Measurements from ENCODE around the gene SOX5.

The SOX5 gene

DNA sequence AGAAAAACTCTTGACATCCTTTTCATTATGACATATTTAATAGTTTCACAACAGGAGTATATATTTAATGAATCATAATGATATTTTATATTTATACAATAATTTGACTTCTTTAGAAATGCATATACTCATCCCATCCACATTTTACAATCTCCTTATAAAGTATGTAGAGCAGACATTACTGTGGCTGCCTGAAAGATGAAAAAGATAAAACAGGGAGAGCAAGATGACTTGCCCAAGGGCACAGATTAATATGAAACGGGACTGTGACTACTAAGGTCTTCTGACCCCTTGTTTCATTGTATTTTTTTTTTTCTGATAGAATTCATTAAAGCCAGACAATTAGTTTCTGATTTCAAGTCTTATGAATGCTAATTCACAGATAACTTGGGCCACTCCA is 293.6 kb downstream of the SOX5 start:
- H3K14ac ChIP-seq (ENCODE audit: low read length) = no peak overlapping the region
- no peaks in the 10 kb centered on the region for H3K79me1 ChIP-seq (ENCODE audit: low read length)
- no peak overlapping the region for H2BK120ac ChIP-seq (ENCODE audit: insufficient read depth, low read length, poor library complexity)
- H4K12ac ChIP-seq (ENCODE audit: low read depth, low read length) = no peak overlapping the region
- no peak overlapping the region for H3K23ac ChIP-seq (ENCODE audit: low read length)
- H4K8ac ChIP-seq (ENCODE audit: low read depth, low read length) = no peak overlapping the region
- no peaks in the 10 kb centered on the region for H3K4me1 ChIP-seq (ENCODE audit: control insufficient read depth in 1 of 2, insufficient read depth in 2 of 2, low read length in 2 of 2)
- H3K27ac ChIP-seq (ENCODE audit: low read depth, low read length) = no peak overlapping the region
- no peak overlapping the region for H3K9ac ChIP-seq (ENCODE audit: low read length)
- no peak overlapping the region for H2BK5ac ChIP-seq (ENCODE audit: low read depth, low read length, poor library complexity)
- H3K36me3 ChIP-seq (ENCODE audit: control insufficient read depth in 1 of 2, insufficient read depth in 2 of 2, low read length in 2 of 2) = no peaks in the 10 kb centered on the region
- no peaks in the 10 kb centered on the region for H3K27me3 ChIP-seq (ENCODE audit: insufficient read depth, low read length)
- H2AFZ ChIP-seq (ENCODE audit: insufficient read depth, low read length, poor library complexity) = no peak overlapping the region
- H3K4ac ChIP-seq (ENCODE audit: low read depth, low read length) = no peak overlapping the region
- H3K79me2 ChIP-seq (ENCODE audit: control insufficient read depth, insufficient read depth, low read length, poor library complexity) = no peaks in the 10 kb centered on the region
- no CpG with 5 or more reads among the region's 1 CpG for WGBS (ENCODE audit: extremely low coverage, insufficient coverage, insufficient read length)
- no peak overlapping the region for H3K4me3 ChIP-seq (ENCODE audit: low read depth, low read length)
- H4K91ac ChIP-seq (ENCODE audit: low read depth, low read length) = no peak overlapping the region
- H3K4me2 ChIP-seq (ENCODE audit: low read length) = no peak overlapping the region
- DNase-seq = no peak
- no peak overlapping the region for H3K18ac ChIP-seq (ENCODE audit: low read length)
- H2AK5ac ChIP-seq (ENCODE audit: low read length) = no peak overlapping the region
- no peak overlapping the region for H2BK12ac ChIP-seq (ENCODE audit: low read length)
- H3K9me3 ChIP-seq (ENCODE audit: insufficient read depth, low read depth, low read length) = no peaks in the 10 kb centered on the region

DNA sequence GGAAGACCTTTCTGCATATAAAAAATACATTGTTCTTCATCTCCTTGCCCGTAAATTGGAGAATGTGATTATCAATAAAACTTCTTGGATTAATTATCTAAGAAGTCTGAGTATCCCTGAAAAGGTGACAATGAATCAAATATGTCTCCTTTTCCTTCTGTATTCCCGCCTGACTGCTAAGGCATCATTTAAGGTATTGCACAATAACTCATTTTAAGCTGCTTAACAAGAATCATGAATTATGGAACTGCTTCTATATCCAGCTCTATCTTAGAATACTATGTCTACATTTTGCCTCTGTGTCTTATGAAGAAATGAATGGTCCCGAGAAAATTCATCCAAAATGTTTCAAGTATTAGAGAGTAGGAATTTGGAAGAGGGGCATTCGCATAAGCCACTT is 294.4 kb downstream of the SOX5 start:
- Histone ChIP-seq H3K9me3 (ENCODE audit: insufficient read depth, low read depth, low read length) (no peaks in the 10 kb centered on the region), H3K4me2 (ENCODE audit: low read length) (no peak overlapping the region), H3K4me3 (ENCODE audit: low read depth, low read length) (no peak overlapping the region), H3K18ac (ENCODE audit: low read length) (no peak overlapping the region), H3K79me2 (ENCODE audit: control insufficient read depth, insufficient read depth, low read length, poor library complexity) (no peaks in the 10 kb centered on the region), H4K8ac (ENCODE audit: low read depth, low read length) (no peak overlapping the region), H2AFZ (ENCODE audit: insufficient read depth, low read length, poor library complexity) (no peak overlapping the region), H3K4me1 (ENCODE audit: control insufficient read depth in 1 of 2, insufficient read depth in 2 of 2, low read length in 2 of 2) (no peaks in the 10 kb centered on the region), H3K36me3 (ENCODE audit: control insufficient read depth in 1 of 2, insufficient read depth in 2 of 2, low read length in 2 of 2) (no peaks in the 10 kb centered on the region), H4K91ac (ENCODE audit: low read depth, low read length) (no peak overlapping the region), H3K23ac (ENCODE audit: low read length) (no peak overlapping the region), H3K14ac (ENCODE audit: low read length) (no peak overlapping the region), H2BK5ac (ENCODE audit: low read depth, low read length, poor library complexity) (no peak overlapping the region), H3K27ac (ENCODE audit: low read depth, low read length) (no peak overlapping the region), H3K4ac (ENCODE audit: low read depth, low read length) (no peak overlapping the region), H3K79me1 (ENCODE audit: low read length) (no peaks in the 10 kb centered on the region), H2BK12ac (ENCODE audit: low read length) (no peak overlapping the region), H3K27me3 (ENCODE audit: insufficient read depth, low read length) (no peaks in the 10 kb centered on the region), H2BK120ac (ENCODE audit: insufficient read depth, low read length, poor library complexity) (no peak overlapping the region), H4K12ac (ENCODE audit: low read depth, low read length) (no peak overlapping the region), H3K9ac (ENCODE audit: low read length) (no peak overlapping the region), H2AK5ac (ENCODE audit: low read length) (no peak overlapping the region)
- DNase-seq = no peak
- WGBS (ENCODE audit: extremely low coverage, insufficient coverage, insufficient read length) = no CpG with 5 or more reads among the region's 4 CpGs

- no peak overlapping the region for H4K8ac ChIP-seq (ENCODE audit: low read depth, low read length)
- H3K27ac ChIP-seq (ENCODE audit: low read depth, low read length) = no peak overlapping the region
- H3K4me1 ChIP-seq (ENCODE audit: control insufficient read depth in 1 of 2, insufficient read depth in 2 of 2, low read length in 2 of 2) = no peaks in the 10 kb centered on the region
- H4K91ac ChIP-seq (ENCODE audit: low read depth, low read length) = no peak overlapping the region
- H3K23ac ChIP-seq (ENCODE audit: low read length) = no peak overlapping the region
- no peak for DNase-seq
- no peak overlapping the region for H3K4ac ChIP-seq (ENCODE audit: low read depth, low read length)
- H2AFZ ChIP-seq (ENCODE audit: insufficient read depth, low read length, poor library complexity) = no peak overlapping the region
- no peaks in the 10 kb centered on the region for H3K79me1 ChIP-seq (ENCODE audit: low read length)
- no peak overlapping the region for H2BK5ac ChIP-seq (ENCODE audit: low read depth, low read length, poor library complexity)
- H3K18ac ChIP-seq (ENCODE audit: low read length) = no peak overlapping the region
- H3K4me2 ChIP-seq (ENCODE audit: low read length) = no peak overlapping the region
- no peak overlapping the region for H3K4me3 ChIP-seq (ENCODE audit: low read depth, low read length)
- no peak overlapping the region for H4K12ac ChIP-seq (ENCODE audit: low read depth, low read length)
- no peak overlapping the region for H3K14ac ChIP-seq (ENCODE audit: low read length)
- no peak overlapping the region for H3K9ac ChIP-seq (ENCODE audit: low read length)
- H3K36me3 ChIP-seq (ENCODE audit: control insufficient read depth in 1 of 2, insufficient read depth in 2 of 2, low read length in 2 of 2) = no peaks in the 10 kb centered on the region
- no CpG with 5 or more reads among the region's 1 CpG for WGBS (ENCODE audit: extremely low coverage, insufficient coverage, insufficient read length)
- H3K9me3 ChIP-seq (ENCODE audit: insufficient read depth, low read depth, low read length) = no peaks in the 10 kb centered on the region
- no peaks in the 10 kb centered on the region for H3K27me3 ChIP-seq (ENCODE audit: insufficient read depth, low read length)
- no peak overlapping the region for H2AK5ac ChIP-seq (ENCODE audit: low read length)
- H2BK120ac ChIP-seq (ENCODE audit: insufficient read depth, low read length, poor library complexity) = no peak overlapping the region
- no peaks in the 10 kb centered on the region for H3K79me2 ChIP-seq (ENCODE audit: control insufficient read depth, insufficient read depth, low read length, poor library complexity)
- no peak overlapping the region for H2BK12ac ChIP-seq (ENCODE audit: low read length)
Observed at GRCh38 chr12:23648546-23648945, 300.9 kb downstream of the SOX5 start.

GRCh38 chr12:23640754-23641153 is 308.7 kb downstream of the SOX5 start:
- H2BK120ac ChIP-seq (ENCODE audit: insufficient read depth, low read length, poor library complexity) = no peak overlapping the region
- H2AFZ ChIP-seq (ENCODE audit: insufficient read depth, low read length, poor library complexity) = no peak overlapping the region
- H4K12ac ChIP-seq (ENCODE audit: low read depth, low read length) = no peak overlapping the region
- peaks cover 0 to 2% of the 10 kb centered on the region in 2 experiments for H3K36me3 ChIP-seq (ENCODE audit: control insufficient read depth in 1 of 2, insufficient read depth in 2 of 2, low read length in 2 of 2)
- no peaks in the 10 kb centered on the region for H3K79me1 ChIP-seq (ENCODE audit: low read length)
- no peak overlapping the region for H3K4me3 ChIP-seq (ENCODE audit: low read depth, low read length)
- no peak overlapping the region for H2AK5ac ChIP-seq (ENCODE audit: low read length)
- no peak overlapping the region for H3K14ac ChIP-seq (ENCODE audit: low read length)
- H3K4me1 ChIP-seq (ENCODE audit: control insufficient read depth in 1 of 2, insufficient read depth in 2 of 2, low read length in 2 of 2) = no peaks in the 10 kb centered on the region
- no peak overlapping the region for H3K9ac ChIP-seq (ENCODE audit: low read length)
- no peak overlapping the region for H2BK12ac ChIP-seq (ENCODE audit: low read length)
- H3K9me3 ChIP-seq (ENCODE audit: insufficient read depth, low read depth, low read length) = no peaks in the 10 kb centered on the region
- no peak overlapping the region for H3K18ac ChIP-seq (ENCODE audit: low read length)
- no peaks in the 10 kb centered on the region for H3K27me3 ChIP-seq (ENCODE audit: insufficient read depth, low read length)
- no peak for DNase-seq
- H4K91ac ChIP-seq (ENCODE audit: low read depth, low read length) = no peak overlapping the region
- H3K79me2 ChIP-seq (ENCODE audit: control insufficient read depth, insufficient read depth, low read length, poor library complexity) = no peaks in the 10 kb centered on the region
- H3K27ac ChIP-seq (ENCODE audit: low read depth, low read length) = no peak overlapping the region
- no peak overlapping the region for H3K4ac ChIP-seq (ENCODE audit: low read depth, low read length)
- H3K4me2 ChIP-seq (ENCODE audit: low read length) = no peak overlapping the region
- no peak overlapping the region for H4K8ac ChIP-seq (ENCODE audit: low read depth, low read length)
- no CpG with 5 or more reads among the region's 4 CpGs for WGBS (ENCODE audit: extremely low coverage, insufficient coverage, insufficient read length)
- no peak overlapping the region for H2BK5ac ChIP-seq (ENCODE audit: low read depth, low read length, poor library complexity)
- no peak overlapping the region for H3K23ac ChIP-seq (ENCODE audit: low read length)
